ENCODE results near the gene SHISA6.

DNA sequence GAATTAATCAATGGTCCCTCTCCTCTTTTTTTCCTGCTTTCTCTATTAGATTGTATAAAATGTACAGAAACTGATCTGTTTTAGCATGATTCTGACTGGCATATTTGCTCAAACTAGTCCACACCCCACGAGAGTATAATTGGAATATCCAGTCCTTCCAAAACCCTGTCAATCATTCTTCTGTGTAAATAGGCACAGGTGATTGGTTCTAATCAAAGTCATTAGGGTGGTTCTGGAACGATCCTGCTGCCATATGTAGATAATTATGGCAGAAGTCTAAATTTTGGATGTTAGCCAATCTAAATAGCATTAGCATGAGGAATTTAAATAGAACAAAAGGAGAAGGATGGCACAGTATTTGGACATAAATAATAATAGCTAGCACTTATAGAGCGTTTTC, 165.7 kb downstream of the SHISA6 start:
- TF ChIP-seq, protein P1, sequence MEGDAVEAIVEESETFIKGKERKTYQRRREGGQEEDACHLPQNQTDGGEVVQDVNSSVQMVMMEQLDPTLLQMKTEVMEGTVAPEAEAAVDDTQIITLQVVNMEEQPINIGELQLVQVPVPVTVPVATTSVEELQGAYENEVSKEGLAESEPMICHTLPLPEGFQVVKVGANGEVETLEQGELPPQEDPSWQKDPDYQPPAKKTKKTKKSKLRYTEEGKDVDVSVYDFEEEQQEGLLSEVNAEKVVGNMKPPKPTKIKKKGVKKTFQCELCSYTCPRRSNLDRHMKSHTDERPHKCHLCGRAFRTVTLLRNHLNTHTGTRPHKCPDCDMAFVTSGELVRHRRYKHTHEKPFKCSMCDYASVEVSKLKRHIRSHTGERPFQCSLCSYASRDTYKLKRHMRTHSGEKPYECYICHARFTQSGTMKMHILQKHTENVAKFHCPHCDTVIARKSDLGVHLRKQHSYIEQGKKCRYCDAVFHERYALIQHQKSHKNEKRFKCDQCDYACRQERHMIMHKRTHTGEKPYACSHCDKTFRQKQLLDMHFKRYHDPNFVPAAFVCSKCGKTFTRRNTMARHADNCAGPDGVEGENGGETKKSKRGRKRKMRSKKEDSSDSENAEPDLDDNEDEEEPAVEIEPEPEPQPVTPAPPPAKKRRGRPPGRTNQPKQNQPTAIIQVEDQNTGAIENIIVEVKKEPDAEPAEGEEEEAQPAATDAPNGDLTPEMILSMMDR (IDR thresholded peaks at IDR 0.05; ENCODE audit: insufficient read depth, low read length, poor library complexity, severe bottlenecking), result no peak
- TF ChIP-seq EZH2phosphoT487 (conservative IDR thresholded peaks at IDR 0.05; ENCODE audit: low read length), result no peak

Data from SU-DHL-6 (cell line).